ENCODE measurements around the gene TNS3. TPM values are rescaled to one million over a fixed set of nuclear protein-coding genes. Genes with fewer than 3 reads are reported as not detected.

TNS3 gene
- polyA plus RNA-seq, 2 donors = 2.7 to 3.4 TPM

GRCh38 chr7:47389923-47390630, 191.8 kb downstream of the TNS3 start:
- Histone ChIP-seq H3K27ac (ENCODE audit: low read depth in 2 of 2, low read length in 1 of 2) (no peak overlapping the region), H3K4me1 (ENCODE audit: control insufficient read depth in 2 of 2, insufficient read depth in 2 of 2, low read length in 1 of 2) (no peaks in the 10 kb centered on the region), H3K4me3 (ENCODE audit: low read depth in 1 of 2, low read length in 2 of 2) (no peak overlapping the region), H3K9me3 (ENCODE audit: control insufficient read depth in 2 of 2, insufficient read depth in 1 of 2, low read depth in 1 of 2, low read length in 1 of 2) (no peaks in the 10 kb centered on the region), H3K36me3 (ENCODE audit: control insufficient read depth in 2 of 2, insufficient read depth in 2 of 2, low read length in 1 of 2) (peaks cover 0 to 7% of the 10 kb centered on the region in 2 donors), H3K27me3 (ENCODE audit: control insufficient read depth in 1 of 2, insufficient read depth in 2 of 2, low read length in 2 of 2) (no peaks in the 10 kb centered on the region)
- WGBS, 2 donors = 74 to 85% methylated on average over 12 of the region's 12 CpGs

GRCh38 chr7:47389171-47389922, 192.6 kb downstream of the TNS3 start:
- Histone ChIP-seq H3K4me3 (ENCODE audit: low read depth in 1 of 2, low read length in 2 of 2) (no peak overlapping the region), H3K27ac (ENCODE audit: low read depth in 2 of 2, low read length in 1 of 2) (no peak overlapping the region), H3K36me3 (ENCODE audit: control insufficient read depth in 2 of 2, insufficient read depth in 2 of 2, low read length in 1 of 2) (peaks cover 0 to 3% of the 10 kb centered on the region in 2 donors), H3K4me1 (ENCODE audit: control insufficient read depth in 2 of 2, insufficient read depth in 2 of 2, low read length in 1 of 2) (no peaks in the 10 kb centered on the region), H3K27me3 (ENCODE audit: control insufficient read depth in 1 of 2, insufficient read depth in 2 of 2, low read length in 2 of 2) (no peaks in the 10 kb centered on the region), H3K9me3 (ENCODE audit: control insufficient read depth in 2 of 2, insufficient read depth in 1 of 2, low read depth in 1 of 2, low read length in 1 of 2) (no peaks in the 10 kb centered on the region)
- 95% methylated on average over 16 of the region's 16 CpGs for WGBS, 2 donors

GRCh38 chr7:47387506-47387905, 194.4 kb downstream of the TNS3 start:
- H3K4me3 ChIP-seq (ENCODE audit: low read depth in 1 of 2, low read length in 2 of 2) = no peak overlapping the region
- no peaks in the 10 kb centered on the region for H3K27me3 ChIP-seq (ENCODE audit: control insufficient read depth in 1 of 2, insufficient read depth in 2 of 2, low read length in 2 of 2)
- H3K36me3 ChIP-seq (ENCODE audit: control insufficient read depth in 2 of 2, insufficient read depth in 2 of 2, low read length in 1 of 2) = peaks cover 0 to 3% of the 10 kb centered on the region in 2 donors
- 83 to 88% methylated on average over 5 of the region's 5 CpGs for WGBS, 2 donors
- no peaks in the 10 kb centered on the region for H3K9me3 ChIP-seq (ENCODE audit: control insufficient read depth in 2 of 2, insufficient read depth in 1 of 2, low read depth in 1 of 2, low read length in 1 of 2)
- H3K27ac ChIP-seq (ENCODE audit: low read depth in 2 of 2, low read length in 1 of 2) = no peak overlapping the region
- no peaks in the 10 kb centered on the region for H3K4me1 ChIP-seq (ENCODE audit: control insufficient read depth in 2 of 2, insufficient read depth in 2 of 2, low read length in 1 of 2)

- Histone ChIP-seq H3K27ac (ENCODE audit: low read depth in 2 of 2, low read length in 1 of 2) (no peak overlapping the region), H3K36me3 (ENCODE audit: control insufficient read depth in 2 of 2, insufficient read depth in 2 of 2, low read length in 1 of 2) (peaks cover 0 to 3% of the 10 kb centered on the region in 2 donors), H3K27me3 (ENCODE audit: control insufficient read depth in 1 of 2, insufficient read depth in 2 of 2, low read length in 2 of 2) (no peaks in the 10 kb centered on the region), H3K4me1 (ENCODE audit: control insufficient read depth in 2 of 2, insufficient read depth in 2 of 2, low read length in 1 of 2) (no peaks in the 10 kb centered on the region), H3K4me3 (ENCODE audit: low read depth in 1 of 2, low read length in 2 of 2) (no peak overlapping the region), H3K9me3 (ENCODE audit: control insufficient read depth in 2 of 2, insufficient read depth in 1 of 2, low read depth in 1 of 2, low read length in 1 of 2) (no peaks in the 10 kb centered on the region)
- 89 to 94% methylated on average over 14 of the region's 14 CpGs for WGBS, 2 donors
These were observed 195.6 kb downstream of the TNS3 start for GRCh38 chr7:47386273-47386835.

GRCh38 chr7:47385536-47386125, 196.3 kb downstream of the TNS3 start:
- H3K4me1 ChIP-seq (ENCODE audit: control insufficient read depth in 2 of 2, insufficient read depth in 2 of 2, low read length in 1 of 2) = peaks cover 0 to 2% of the 10 kb centered on the region in 2 donors
- no peaks in the 10 kb centered on the region for H3K9me3 ChIP-seq (ENCODE audit: control insufficient read depth in 2 of 2, insufficient read depth in 1 of 2, low read depth in 1 of 2, low read length in 1 of 2)
- no peak overlapping the region for H3K4me3 ChIP-seq (ENCODE audit: low read depth in 1 of 2, low read length in 2 of 2)
- whole genome bisulfite sequencing, 2 donors = 74 to 86% methylated on average over 10 of the region's 10 CpGs
- no peaks in the 10 kb centered on the region for H3K27me3 ChIP-seq (ENCODE audit: control insufficient read depth in 1 of 2, insufficient read depth in 2 of 2, low read length in 2 of 2)
- no peak overlapping the region for H3K27ac ChIP-seq (ENCODE audit: low read depth in 2 of 2, low read length in 1 of 2)
- no peaks in the 10 kb centered on the region for H3K36me3 ChIP-seq (ENCODE audit: control insufficient read depth in 2 of 2, insufficient read depth in 2 of 2, low read length in 1 of 2)

GRCh38 chr7:47384755-47385535, 197.0 kb downstream of the TNS3 start:
- H3K4me1 ChIP-seq (ENCODE audit: control insufficient read depth in 2 of 2, insufficient read depth in 2 of 2, low read length in 1 of 2) = peaks cover 0 to 7% of the 10 kb centered on the region in 2 donors
- 88 to 93% methylated on average over 13 of the region's 13 CpGs for WGBS, 2 donors
- H3K27ac ChIP-seq (ENCODE audit: low read depth in 2 of 2, low read length in 1 of 2) = no peak overlapping the region
- no peaks in the 10 kb centered on the region for H3K36me3 ChIP-seq (ENCODE audit: control insufficient read depth in 2 of 2, insufficient read depth in 2 of 2, low read length in 1 of 2)
- H3K27me3 ChIP-seq (ENCODE audit: control insufficient read depth in 1 of 2, insufficient read depth in 2 of 2, low read length in 2 of 2) = no peaks in the 10 kb centered on the region
- no peak overlapping the region for H3K4me3 ChIP-seq (ENCODE audit: low read depth in 1 of 2, low read length in 2 of 2)
- H3K9me3 ChIP-seq (ENCODE audit: control insufficient read depth in 2 of 2, insufficient read depth in 1 of 2, low read depth in 1 of 2, low read length in 1 of 2) = no peaks in the 10 kb centered on the region

- Histone ChIP-seq H3K9me3 (ENCODE audit: control insufficient read depth in 2 of 2, insufficient read depth in 1 of 2, low read depth in 1 of 2, low read length in 1 of 2) (no peaks in the 10 kb centered on the region), H3K36me3 (ENCODE audit: control insufficient read depth in 2 of 2, insufficient read depth in 2 of 2, low read length in 1 of 2) (no peaks in the 10 kb centered on the region), H3K4me3 (ENCODE audit: low read depth in 1 of 2, low read length in 2 of 2) (no peak overlapping the region), H3K4me1 (ENCODE audit: control insufficient read depth in 2 of 2, insufficient read depth in 2 of 2, low read length in 1 of 2) (peaks cover 0 to 8% of the 10 kb centered on the region in 2 donors), H3K27ac (ENCODE audit: low read depth in 2 of 2, low read length in 1 of 2) (no peak overlapping the region), H3K27me3 (ENCODE audit: control insufficient read depth in 1 of 2, insufficient read depth in 2 of 2, low read length in 2 of 2) (no peaks in the 10 kb centered on the region)
- 85 to 91% methylated on average over 10 of the region's 10 CpGs for WGBS, 2 donors
These were observed 198.0 kb downstream of the TNS3 start for GRCh38 chr7:47383696-47384445.

GRCh38 chr7:47383072-47383471, 198.8 kb downstream of the TNS3 start:
- 80 to 87% methylated on average over 8 of the region's 8 CpGs for WGBS, 2 donors
- no peak overlapping the region for H3K4me3 ChIP-seq (ENCODE audit: low read depth in 1 of 2, low read length in 2 of 2)
- no peak overlapping the region for H3K27ac ChIP-seq (ENCODE audit: low read depth in 2 of 2, low read length in 1 of 2)
- H3K27me3 ChIP-seq (ENCODE audit: control insufficient read depth in 1 of 2, insufficient read depth in 2 of 2, low read length in 2 of 2) = no peaks in the 10 kb centered on the region
- H3K4me1 ChIP-seq (ENCODE audit: control insufficient read depth in 2 of 2, insufficient read depth in 2 of 2, low read length in 1 of 2) = peaks cover 1 to 8% of the 10 kb centered on the region in 2 donors
- H3K36me3 ChIP-seq (ENCODE audit: control insufficient read depth in 2 of 2, insufficient read depth in 2 of 2, low read length in 1 of 2) = no peaks in the 10 kb centered on the region
- no peaks in the 10 kb centered on the region for H3K9me3 ChIP-seq (ENCODE audit: control insufficient read depth in 2 of 2, insufficient read depth in 1 of 2, low read depth in 1 of 2, low read length in 1 of 2)

Data from esophagus (tissue), 2 donors.